Lower leg skin (tissue), 3 donors: ENCODE data around the gene SZT2.

Source experiments
- CTCF ChIP-seq, 3 donors: fragments of 450-650 bp; IDR thresholded peaks; one replicate each; pipeline ENCODE4 v1.5.1; 2016; ENCODE audit warnings: antibody characterized with exemption in 3 of 3, mild to moderate bottlenecking in 3 of 3, moderate library complexity in 2 of 3
- POLR2A ChIP-seq, 2 donors: fragments of 450-650 bp; IDR thresholded peaks; one replicate each; pipeline ENCODE4 v1.6.1; 2016 to 2017; ENCODE audit warnings: antibody characterized with exemption in 2 of 2, mild to moderate bottlenecking in 1 of 2, moderate library complexity in 1 of 2

GRCh38 chr1:43481491-43481890, 91.8 kb downstream of the SZT2 start:
- TF ChIP-seq CTCF (IDR thresholded peaks at IDR 0.05) (no peak), POLR2A (IDR thresholded peaks at IDR 0.05) (no peak)
